H1 (cell line): ENCODE data around the gene RMC1. TPM values are rescaled to one million over a fixed set of nuclear protein-coding genes. Genes with fewer than 3 reads are reported as not detected.

Experiments used
- CTCF ChIA-PET: fragments of 300-600 bp; sonication (Branson Sonifier 250); formaldehyde crosslinking; loops from one replicate; lab custom pipeline; 2021; ENCODE audit not compliant: partially characterized antibody; lab: Charles Lee
- POLR2A ChIA-PET: fragments of 300-600 bp; sonication (Branson Sonifier 250); formaldehyde crosslinking; loops from one replicate; lab custom pipeline; 2021; ENCODE audit warnings: inconsistent platforms; ENCODE audit not compliant: partially characterized antibody; lab: Charles Lee
- DNase-seq, 2 experiments: peaks; one replicate each; pipeline versions ENCODE4 v3.0.0 to v3.0.0-alpha.2; 2010 to 2022; ENCODE audit warnings: low spot score in 2 of 2, low read depth in 1 of 2, mixed read lengths in 1 of 2
- FAIRE-seq: peaks from 2 replicates; lab custom pipeline; 2011; peaks lifted over from hg19 to GRCh38; lab: Jason Lieb, UNC
- H2AFZ ChIP-seq: 2 replicates; pipeline ENCODE4 v1.8.1; 2012; ENCODE audit warnings: low read length, inconsistent platforms
- H2AK5ac ChIP-seq: 2 replicates; pipeline ENCODE4 v1.6.1; 2013; ENCODE audit warnings: low read depth, low read length
- H2BK120ac ChIP-seq: replicated peaks from 2 replicates; pipeline ENCODE3; 2013; ENCODE audit warnings: low read depth, low read length, inconsistent platforms
- H2BK12ac ChIP-seq: 2 replicates; pipeline ENCODE4 v1.6.1; 2013; ENCODE audit warnings: low read depth, low read length
- H2BK15ac ChIP-seq: 2 replicates; pipeline ENCODE4 v1.6.1; 2013; ENCODE audit warnings: low read length
- H2BK20ac ChIP-seq: 2 replicates; pipeline ENCODE4 v1.6.1; 2013; ENCODE audit warnings: low read length
- H2BK5ac ChIP-seq: 2 replicates; pipeline ENCODE4 v1.6.1; 2013; ENCODE audit warnings: low read depth, low read length
- H3K14ac ChIP-seq: 2 replicates; pipeline ENCODE4 v1.6.1; 2013; ENCODE audit warnings: inconsistent platforms; ENCODE audit not compliant: insufficient read length
- H3K18ac ChIP-seq: 2 replicates; pipeline ENCODE4 v1.6.1; 2013; ENCODE audit warnings: low read length; ENCODE audit errors: extremely low read depth
- H3K23ac ChIP-seq: 2 replicates; pipeline ENCODE4 v1.6.1; 2013; ENCODE audit warnings: inconsistent platforms; ENCODE audit not compliant: insufficient read length
- H3K23me2 ChIP-seq: 2 replicates; pipeline ENCODE4 v1.6.1; 2013; ENCODE audit warnings: low read depth, low read length
- H3K27ac ChIP-seq: 2 replicates; pipeline ENCODE4 v1.6.1; 2011; ENCODE audit warnings: low read depth, low read length, inconsistent platforms
- H3K27me3 ChIP-seq, 4 experiments: replicated peaks in 1 of 4; 1 replicate in 1 of 4; 2 replicates in 3 of 4; pipeline versions ENCODE4 v1.6.1 to v1.8.1; 2011 to 2013; ENCODE audit warnings: low read length in 3 of 4, mild to moderate bottlenecking in 3 of 4, inconsistent platforms in 2 of 4, mixed read lengths in 2 of 4, moderate library complexity in 1 of 4; ENCODE audit not compliant: control insufficient read depth in 3 of 4, insufficient read depth in 3 of 4; ENCODE audit errors: extremely low read depth in 1 of 4
- H3K36me3 ChIP-seq, 4 experiments: 2 replicates each; pipeline versions ENCODE4 v1.6.1 to v1.8.1; 2011 to 2013; ENCODE audit warnings: mild to moderate bottlenecking in 4 of 4, low read length in 3 of 4, moderate library complexity in 2 of 4, control low read depth in 1 of 4, inconsistent platforms in 1 of 4; ENCODE audit not compliant: insufficient read depth in 4 of 4, control insufficient read depth in 2 of 4
- H3K4ac ChIP-seq: replicated peaks from 2 replicates; pipeline ENCODE3; 2013; ENCODE audit warnings: low read length, low read depth, mixed read lengths, inconsistent platforms; ENCODE audit not compliant: insufficient read length
- H3K4me1 ChIP-seq, 4 experiments: replicated peaks in 1 of 4; 1 replicate in 1 of 4; 2 replicates in 3 of 4; pipeline versions ENCODE4 v1.6.1 to v1.8.1; 2011 to 2013; ENCODE audit warnings: low read length in 3 of 4, inconsistent platforms in 2 of 4, mixed read lengths in 1 of 4; ENCODE audit not compliant: insufficient read depth in 4 of 4, control insufficient read depth in 3 of 4
- H3K4me2 ChIP-seq, 2 experiments: 2 replicates each; pipeline versions ENCODE4 v1.6.1 to v1.8.1; 2011 to 2013; ENCODE audit warnings: low read depth in 2 of 2, low read length in 2 of 2, control low read depth in 1 of 2, inconsistent platforms in 1 of 2, mild to moderate bottlenecking in 1 of 2; ENCODE audit not compliant: insufficient read depth in 1 of 2
- H3K4me3 ChIP-seq, 4 experiments: fragments of 200-600, 300-600 bp in 1 of 4; sonication (generic), shearing (Covaris generic), sonication (Bioruptor Twin) in 1 of 4; 2 replicates each; pipeline versions ENCODE4 v1.5.1 to v1.8.1; 2011 to 2016; ENCODE audit warnings: low read length in 4 of 4, low read depth in 3 of 4, control low read depth in 2 of 4, inconsistent platforms in 2 of 4, mild to moderate bottlenecking in 2 of 4, mixed read lengths in 1 of 4, moderate library complexity in 1 of 4; ENCODE audit not compliant: insufficient read depth in 2 of 4; ENCODE audit errors: extremely low read depth in 1 of 4
- H3K56ac ChIP-seq: replicated peaks from 2 replicates; pipeline ENCODE3; 2013; ENCODE audit warnings: low read depth, mild to moderate bottlenecking, mixed read lengths, low read length, inconsistent platforms; ENCODE audit not compliant: insufficient read length
- H3K79me1 ChIP-seq: 2 replicates; pipeline ENCODE4 v1.6.1; 2013; ENCODE audit warnings: low read depth, low read length, control low read depth
- H3K79me2 ChIP-seq, 2 experiments: 2 replicates each; pipeline versions ENCODE4 v1.6.1 to v1.8.1; 2012 to 2013; ENCODE audit warnings: low read length in 2 of 2, mild to moderate bottlenecking in 2 of 2, inconsistent platforms in 1 of 2; ENCODE audit not compliant: insufficient read depth in 2 of 2, control insufficient read depth in 1 of 2
- H3K9ac ChIP-seq, 4 experiments: replicated peaks in 1 of 4; 1 replicate in 1 of 4; 2 replicates in 3 of 4; pipeline versions ENCODE4 v1.6.1 to v1.8.1; 2011 to 2013; ENCODE audit warnings: low read depth in 3 of 4, low read length in 3 of 4, control low read depth in 2 of 4, mild to moderate bottlenecking in 2 of 4, moderate library complexity in 2 of 4, inconsistent platforms in 1 of 4; ENCODE audit errors: extremely low read depth in 1 of 4
- H3K9me3 ChIP-seq, 2 experiments: 2 replicates each; pipeline versions ENCODE4 v1.6.1 to v1.8.1; 2012 to 2013; ENCODE audit warnings: mild to moderate bottlenecking in 2 of 2, moderate library complexity in 2 of 2, control low read depth in 1 of 2, inconsistent platforms in 1 of 2, low read depth in 1 of 2, low read length in 1 of 2, mixed read lengths in 1 of 2; ENCODE audit not compliant: insufficient read depth in 2 of 2
- H4K20me1 ChIP-seq, 2 experiments: replicated peaks in 1 of 2; 2 replicates each; pipeline versions ENCODE3 to v1.8.1; 2011 to 2013; ENCODE audit warnings: inconsistent platforms in 2 of 2, low read length in 2 of 2, mild to moderate bottlenecking in 1 of 2; ENCODE audit not compliant: insufficient read depth in 2 of 2, control insufficient read depth in 1 of 2
- H4K5ac ChIP-seq: 2 replicates; pipeline ENCODE4 v1.6.1; 2013; ENCODE audit warnings: low read length, low read depth, mixed read lengths, inconsistent platforms; ENCODE audit not compliant: insufficient read length
- H4K8ac ChIP-seq: 2 replicates; pipeline ENCODE4 v1.8.0; 2013; ENCODE audit warnings: mild to moderate bottlenecking, moderate library complexity, low read length, inconsistent platforms; ENCODE audit not compliant: insufficient read depth; ENCODE audit errors: extremely low read depth
- H4K91ac ChIP-seq: replicated peaks from 2 replicates; pipeline ENCODE3; 2013; ENCODE audit warnings: low read length, mixed read lengths, inconsistent platforms; ENCODE audit not compliant: insufficient read length
- EZH2 ChIP-seq: fragments of 200-600 bp; sonication (generic); IDR thresholded peaks from 2 replicates; pipeline ENCODE4 v1.7.1; 2012; ENCODE audit warnings: low read depth, mild to moderate bottlenecking, moderate library complexity, low read length, inconsistent platforms; ENCODE audit not compliant: severe bottlenecking
- SIX5 ChIP-seq: IDR thresholded peaks from 2 replicates; pipeline ENCODE4 v1.6.1; 2011; ENCODE audit warnings: mild to moderate bottlenecking, low read depth, low read length
- WGBS, 2 experiments: shearing (Covaris generic) in 1 of 2; methylation state at CpG; one replicate each; pipeline versions ENCODE4 v1.1.6 to v1.1.7; 2013 to 2015; ENCODE audit warnings: low lambda C conversion rate in 2 of 2, mixed read lengths in 2 of 2, inconsistent platforms in 1 of 2, low coverage in 1 of 2, missing lambda C conversion rate in 1 of 2; ENCODE audit not compliant: insufficient replicate concordance in 2 of 2, insufficient coverage in 1 of 2, insufficient read length in 1 of 2; ENCODE audit errors: extremely low coverage in 1 of 2, missing lambda C conversion rate in 1 of 2; 5-methylcytosine and 5-hydroxymethylcytosine counted together
- polyA plus RNA-seq, 7 experiments: library from polyadenylated mRNA; depleted of rRNA in 3 of 7; stranded (reverse) in 5 of 7; unstranded in 2 of 7; fragments of >200 nt in 5 of 7; fragments of 200-250 nt in 2 of 7; gene quantifications; 1 replicate in 5 of 7; 2 replicates in 1 of 7; 4 replicates in 1 of 7; pipeline versions ENCODE4 v1.2.1 to v1.2.3, GENCODE V29; 2011 to 2013; ENCODE audit warnings: missing spikeins in 2 of 7, mixed read lengths in 2 of 7
- total RNA-seq: library from RNA; stranded (reverse); fragmentation: NEBNext Ultra II Directional; extraction: Animal tissue kit (Norgen Biotek cat#: 25700); gene quantifications from 2 replicates; pipeline ENCODE4 v1.2.1, GENCODE V29; 2021

The RMC1 gene
- total and polyA plus RNA-seq, 2 of the 8 experiments (the other 6 are each of a cell fraction or from before 2014, with no cell fraction given) = 16.4 to 20.1 TPM

DNA sequence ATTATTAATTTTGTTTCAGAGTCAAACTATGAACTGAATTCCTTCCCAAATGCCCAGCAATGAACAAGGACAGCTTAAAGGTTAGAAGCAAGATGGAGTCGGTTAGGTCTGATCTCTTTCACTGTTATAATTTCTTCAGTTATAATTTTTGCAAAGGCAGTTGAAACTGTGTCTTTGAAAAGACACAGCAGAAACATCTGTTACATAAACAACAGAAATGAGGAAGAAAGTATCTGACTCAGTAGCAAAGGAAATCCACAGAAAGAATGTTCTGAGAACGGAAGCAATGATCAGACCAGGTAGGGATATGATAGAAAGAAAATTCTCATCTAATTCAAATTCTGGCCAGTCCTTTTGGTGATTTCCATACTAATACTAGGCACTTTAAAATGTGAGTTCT lies 5.2 kb upstream of the RMC1 start:
- no peak overlapping the region for H2AFZ ChIP-seq
- H3K27me3 ChIP-seq = no peaks in the 10 kb centered on the region
- no peak overlapping the region for H3K27ac ChIP-seq
- no peaks in the 10 kb centered on the region for H3K9me3 ChIP-seq
- 94% methylated on average over 2 of the region's 2 CpGs; no CpG with 5 or more reads in 1 of the 2 experiments for WGBS, 2 experiments
- no peaks in the 10 kb centered on the region for H3K36me3 ChIP-seq
- H4K91ac ChIP-seq = no peak overlapping the region
- H2BK5ac ChIP-seq = no peak overlapping the region
- H2BK20ac ChIP-seq = no peak overlapping the region
- no peak for DNase-seq
- no peak overlapping the region for H3K14ac ChIP-seq
- no peak overlapping the region for H2BK12ac ChIP-seq
- H3K4me1 ChIP-seq = peaks cover 0 to 4% (median 0%) of the 10 kb centered on the region in 4 experiments; a peak in 1 of 7 replicates
- POLR2A ChIA-PET = interaction anchor here (0.9 to 1.2 kb wide), 2 partner anchors 18 to 89 kb away, joined by 3 to 4 read pairs; no protein-coding TSS in a partner anchor
- H3K23ac ChIP-seq = no peak overlapping the region
- H2AK5ac ChIP-seq = no peak overlapping the region
- no peak overlapping the region for H3K9ac ChIP-seq
- no peak overlapping the region for H3K18ac ChIP-seq
- no peak overlapping the region for H4K8ac ChIP-seq
- no peak for TF ChIP-seq EZH2
- TF ChIP-seq SIX5 = no peak
- CTCF ChIA-PET = interaction anchor here (0.6 to 1.8 kb wide), 22 partner anchors 10 to 853 kb away, joined by 3 to 14 read pairs (median 4); no protein-coding TSS in a partner anchor
- no peak overlapping the region for H2BK15ac ChIP-seq
- no peak overlapping the region for H4K5ac ChIP-seq
- no peak for FAIRE-seq
- H4K20me1 ChIP-seq = no peaks in the 10 kb centered on the region
- H3K4me2 ChIP-seq = no peak overlapping the region
- H3K79me1 ChIP-seq = no peaks in the 10 kb centered on the region
- no peaks in the 10 kb centered on the region for H3K79me2 ChIP-seq
- no peak overlapping the region for H3K56ac ChIP-seq
- no peak overlapping the region for H2BK120ac ChIP-seq
- H3K4me3 ChIP-seq = no peak overlapping the region
- H3K4ac ChIP-seq = no peak overlapping the region
- no peaks in the 10 kb centered on the region for H3K23me2 ChIP-seq
